Measurements from ENCODE around the gene DSG2. TPM values are rescaled to one million over a fixed set of nuclear protein-coding genes. Genes with fewer than 3 reads are reported as not detected.

The DSG2 gene
- total and polyA plus RNA-seq, 2 of the 4 experiments (the other 2 are of a cell fraction), result 1.8 to 2.3 TPM

DNA sequence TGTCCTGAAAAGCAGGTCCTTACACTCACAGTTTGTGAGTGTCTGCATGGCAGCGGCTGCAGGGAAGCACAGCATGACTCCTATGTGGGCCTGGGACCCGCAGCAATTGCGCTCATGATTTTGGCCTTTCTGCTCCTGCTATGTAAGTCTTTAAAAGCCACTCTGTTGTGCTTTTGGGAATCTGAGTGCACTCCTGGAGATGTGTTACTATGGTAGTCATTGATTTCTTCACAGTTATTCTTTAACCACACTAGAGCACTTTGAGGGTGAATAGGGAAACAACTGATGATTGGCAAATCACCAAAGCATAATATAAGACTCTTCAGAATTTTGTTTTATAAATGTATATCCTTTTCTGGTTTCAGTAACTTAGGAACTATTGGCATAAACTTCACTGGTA lies 40.9 kb downstream of the DSG2 start:
- no peak overlapping the region for H2BK20ac ChIP-seq (ENCODE audit: low read depth, low read length)
- no peak overlapping the region for H4K91ac ChIP-seq (ENCODE audit: insufficient read depth, low read depth, low read length)
- H3K9me3 ChIP-seq (ENCODE audit: control insufficient read depth, insufficient read depth, low read length), result no peaks in the 10 kb centered on the region
- ATAC-seq (ENCODE audit: low read depth), result no peak
- no peak overlapping the region for H3K4me2 ChIP-seq (ENCODE audit: low read depth, low read length)
- no peaks in the 10 kb centered on the region for H3K79me1 ChIP-seq (ENCODE audit: low read depth in 1 of 2, low read length in 2 of 2)
- no peak for DNase-seq
- WGBS, 2 experiments (ENCODE audit: extremely low coverage in 2 of 2, insufficient read length in 1 of 2), result no CpG with 5 or more reads among the region's 3 CpGs
- no peak overlapping the region for H3K9ac ChIP-seq (ENCODE audit: low read depth, low read length)
- in situ Hi-C loops (cut with MboI; ENCODE audit: low sequenced_read_pairs) (no loop called here), dilution Hi-C loops (cut with HindIII; ENCODE audit: low sequenced_read_pairs, unreplicated experiment) (no loop called here), intact Hi-C loops (cut with micrococcal nuclease) (no loop called here)
- H3K27ac ChIP-seq (ENCODE audit: insufficient read depth, low read length), result no peak overlapping the region
- no peak overlapping the region for H3K23ac ChIP-seq (ENCODE audit: low read depth, low read length)
- no peak overlapping the region for H2AFZ ChIP-seq (replicated peaks; ENCODE audit: low read length, poor library complexity)
- H3K4me3 ChIP-seq (ENCODE audit: insufficient read depth, low read depth, low read length), result no peak overlapping the region
- no peaks in the 10 kb centered on the region for H3K36me3 ChIP-seq (ENCODE audit: control insufficient read depth, insufficient read depth, low read length)
- H3K27me3 ChIP-seq (ENCODE audit: control insufficient read depth, insufficient read depth, low read length), result no peaks in the 10 kb centered on the region
- no peak overlapping the region for H3K18ac ChIP-seq (ENCODE audit: low read depth, low read length)
- BruUV-seq (replicated peaks), result no TSS peak
- no peak overlapping the region for H2BK5ac ChIP-seq (ENCODE audit: low read depth, low read length, poor library complexity, severe bottlenecking)
- no peak overlapping the region for H3K4ac ChIP-seq (ENCODE audit: low read depth, low read length)
- H3K9me1 ChIP-seq (ENCODE audit: insufficient read depth, low read length), result no peaks in the 10 kb centered on the region
- no peak overlapping the region for H3K56ac ChIP-seq (ENCODE audit: extremely low read depth, insufficient read depth, low read length)
- H4K8ac ChIP-seq (ENCODE audit: low read depth in 2 of 2, low read length in 2 of 2), result no peak overlapping the region
- no peak overlapping the region for H3K14ac ChIP-seq (replicated peaks; ENCODE audit: low read depth, low read length)
- no peak overlapping the region for H4K5ac ChIP-seq (ENCODE audit: low read depth, low read length)
- H2BK15ac ChIP-seq (ENCODE audit: low read depth, low read length), result no peak overlapping the region
- H2AK5ac ChIP-seq (ENCODE audit: low read depth, low read length), result no peak overlapping the region
- no peak overlapping the region for H2BK120ac ChIP-seq (ENCODE audit: low read depth, low read length)
- POLR2A ChIA-PET (ENCODE audit: unreplicated experiment), result no interaction called here
- TF ChIP-seq RCOR1 (IDR thresholded peaks at IDR 0.05; ENCODE audit: insufficient replicate concordance, low read length), result no peak
- TF ChIP-seq RAD21 (IDR thresholded peaks at IDR 0.05; ENCODE audit: low read length), result no peak
- TF ChIP-seq, protein P1, sequence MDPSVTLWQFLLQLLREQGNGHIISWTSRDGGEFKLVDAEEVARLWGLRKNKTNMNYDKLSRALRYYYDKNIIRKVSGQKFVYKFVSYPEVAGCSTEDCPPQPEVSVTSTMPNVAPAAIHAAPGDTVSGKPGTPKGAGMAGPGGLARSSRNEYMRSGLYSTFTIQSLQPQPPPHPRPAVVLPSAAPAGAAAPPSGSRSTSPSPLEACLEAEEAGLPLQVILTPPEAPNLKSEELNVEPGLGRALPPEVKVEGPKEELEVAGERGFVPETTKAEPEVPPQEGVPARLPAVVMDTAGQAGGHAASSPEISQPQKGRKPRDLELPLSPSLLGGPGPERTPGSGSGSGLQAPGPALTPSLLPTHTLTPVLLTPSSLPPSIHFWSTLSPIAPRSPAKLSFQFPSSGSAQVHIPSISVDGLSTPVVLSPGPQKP (IDR thresholded peaks at IDR 0.05; ENCODE audit: borderline replicate concordance, low read depth, low read length), result no peak
- TF ChIP-seq, protein P2, sequence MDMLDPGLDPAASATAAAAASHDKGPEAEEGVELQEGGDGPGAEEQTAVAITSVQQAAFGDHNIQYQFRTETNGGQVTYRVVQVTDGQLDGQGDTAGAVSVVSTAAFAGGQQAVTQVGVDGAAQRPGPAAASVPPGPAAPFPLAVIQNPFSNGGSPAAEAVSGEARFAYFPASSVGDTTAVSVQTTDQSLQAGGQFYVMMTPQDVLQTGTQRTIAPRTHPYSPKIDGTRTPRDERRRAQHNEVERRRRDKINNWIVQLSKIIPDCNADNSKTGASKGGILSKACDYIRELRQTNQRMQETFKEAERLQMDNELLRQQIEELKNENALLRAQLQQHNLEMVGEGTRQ (IDR thresholded peaks at IDR 0.05; ENCODE audit: low read depth, low read length), result no peak
- no peaks in the 10 kb centered on the region for H3K4me1 ChIP-seq (ENCODE audit: control insufficient read depth, insufficient read depth, low read length)
- H4K20me1 ChIP-seq (ENCODE audit: insufficient read depth, low read length), result no peaks in the 10 kb centered on the region
- CTCF ChIA-PET, result no interaction called here
- no peak overlapping the region for H2AK9ac ChIP-seq (replicated peaks; ENCODE audit: low read depth, low read length, poor library complexity)

All from IMR-90 (cell line).